GM21786 (cell line): ENCODE measurements around the gene SOX5.

Experiments
- ATAC-seq: cut with Tn5 transposase; IDR thresholded peaks from one replicate; pipeline ENCODE4 v1.9.1; 2021; ENCODE audit not compliant: unreplicated experiment

Gene SOX5

GRCh38 chr12:23949348-23950209 lies at the start of gene SOX5:
SOX5 (minus strand) TSS chr12:23949670; CDS start chr12:23949601, 69 bp downstream.
- no peak for ATAC-seq

GRCh38 chr12:23987046-23987445 lies 37.6 kb upstream of the SOX5 start:
- no peak for ATAC-seq

GRCh38 chr12:23980826-23981225 lies 31.4 kb upstream of the SOX5 start:
- no peak for ATAC-seq

GRCh38 chr12:23964812-23965211 lies 15.3 kb upstream of the SOX5 start:
- ATAC-seq, result no peak

GRCh38 chr12:23959826-23960225 lies 10.4 kb upstream of the SOX5 start:
- ATAC-seq, result no peak

GRCh38 chr12:23954332-23954731 lies 4.9 kb upstream of the SOX5 start:
- ATAC-seq, result no peak

GRCh38 chr12:23952071-23952470 lies 2.6 kb upstream of the SOX5 start:
- no peak for ATAC-seq

GRCh38 chr12:23950775-23951451 lies 1.4 kb upstream of the SOX5 start:
- no peak for ATAC-seq

GRCh38 chr12:23950210-23950774 lies 822 bp upstream of the SOX5 start:
- no peak for ATAC-seq

GRCh38 chr12:23948291-23948690 lies 1.2 kb downstream of the SOX5 start:
- ATAC-seq, result no peak

- no peak for ATAC-seq
Measured at GRCh38 chr12:23947395-23947794, 2.1 kb downstream of the SOX5 start.

GRCh38 chr12:23945249-23945648 lies 4.2 kb downstream of the SOX5 start:
- ATAC-seq, result no peak

GRCh38 chr12:23944067-23944466 lies 5.4 kb downstream of the SOX5 start:
- no peak for ATAC-seq

GRCh38 chr12:23942841-23943240 lies 6.6 kb downstream of the SOX5 start:
- ATAC-seq, result no peak

GRCh38 chr12:23941780-23942179 lies 7.7 kb downstream of the SOX5 start:
- ATAC-seq, result no peak

GRCh38 chr12:23938422-23938821 lies 11.0 kb downstream of the SOX5 start:
- ATAC-seq, result no peak

GRCh38 chr12:23931176-23931575 lies 18.3 kb downstream of the SOX5 start:
- ATAC-seq, result no peak

GRCh38 chr12:23930599-23930998 lies 18.9 kb downstream of the SOX5 start:
- no peak for ATAC-seq

GRCh38 chr12:23929906-23930305 lies 19.6 kb downstream of the SOX5 start:
- ATAC-seq, result no peak

- ATAC-seq, result no peak
Measured at GRCh38 chr12:23927907-23928306, 21.6 kb downstream of the SOX5 start.

- no peak for ATAC-seq
Measured at GRCh38 chr12:23921099-23921856, 28.2 kb downstream of the SOX5 start.
